ENCODE data around the gene C1orf87. TPM values are rescaled to one million over a fixed set of nuclear protein-coding genes. Genes with fewer than 3 reads are reported as not detected.

C1orf87 gene
- total and polyA plus RNA-seq, 7 experiments from 2014 or later, result not detected

DNA sequence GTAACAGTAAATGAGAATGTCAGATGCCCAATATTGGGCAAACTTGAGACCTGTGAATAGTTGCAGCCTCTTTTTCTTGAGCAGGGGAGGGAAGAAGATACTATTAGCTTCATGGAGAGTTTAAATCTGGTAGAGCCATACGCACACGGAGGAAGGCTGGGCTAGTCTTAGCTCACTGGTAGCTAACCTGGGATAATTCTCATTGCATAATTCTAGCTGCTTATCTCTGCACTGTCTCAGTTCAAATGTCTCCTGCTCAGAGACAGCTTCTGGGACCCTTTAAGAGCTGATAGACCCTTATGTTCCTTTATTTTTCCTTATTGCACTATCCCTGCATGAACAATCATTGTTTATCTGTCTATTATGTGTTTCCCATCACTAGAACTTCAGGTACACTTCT is 8.4 kb downstream of the C1orf87 start:
- Histone ChIP-seq H3K27ac (ENCODE audit: low read depth, low read length) (no peak overlapping the region), H3K4me1 (ENCODE audit: control insufficient read depth in 2 of 2, insufficient read depth in 2 of 2, low read length in 2 of 2) (no peaks in the 10 kb centered on the region), H3K4me3 (ENCODE audit: low read length) (no peak overlapping the region), H3K9me3 (ENCODE audit: control insufficient read depth in 2 of 3, low read length in 3 of 3) (no peaks in the 10 kb centered on the region), H3K27me3 (ENCODE audit: control insufficient read depth in 2 of 2, insufficient read depth in 2 of 2, low read length in 2 of 2) (no peaks in the 10 kb centered on the region), H3K36me3 (ENCODE audit: control insufficient read depth in 2 of 3, insufficient read depth in 3 of 3, low read length in 3 of 3) (no peaks in the 10 kb centered on the region)
- Mint-ChIP-seq H3K36me3 (no peaks in the 10 kb centered on the region), H3K9me3 (peaks cover 0 to 3% (median 0%) of the 10 kb centered on the region in 11 donors), H3K4me3 (no peak overlapping the region), H3K27me3 (peaks cover 0 to 12% (median 10%) of the 10 kb centered on the region in 5 donors), H3K4me1 (no peaks in the 10 kb centered on the region), H3K27ac (no peak overlapping the region)
- no peak for ATAC-seq
- POLR2A ChIA-PET, result no interaction called here
- no peak for DNase-seq
- intact Hi-C loops (cut with micrococcal nuclease), result no loop called here
- CTCF ChIA-PET, result no interaction called here

DNA sequence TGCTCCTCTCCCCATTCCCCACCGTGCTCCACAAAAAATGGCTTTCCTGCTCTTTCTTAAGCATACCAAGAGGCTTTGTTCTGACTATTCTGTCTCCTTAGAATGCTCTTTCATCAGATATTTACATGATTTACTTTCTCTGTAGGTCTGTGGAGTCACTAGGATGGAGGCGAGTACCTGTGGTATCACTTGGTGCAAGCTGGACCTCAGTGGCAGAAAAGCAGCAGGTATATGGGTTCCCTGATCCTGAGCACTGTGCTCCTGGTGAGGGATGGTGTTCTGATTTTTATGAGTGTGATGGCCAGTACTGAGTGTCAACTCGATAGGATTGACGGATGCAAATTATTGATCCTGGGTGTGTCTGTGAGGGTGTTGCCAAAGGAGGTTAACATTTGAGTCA is 10.0 kb downstream of the C1orf87 start:
- peaks cover 0 to 3% (median 0%) of the 10 kb centered on the region in 11 donors for H3K9me3 Mint-ChIP-seq
- H3K9me3 ChIP-seq (ENCODE audit: control insufficient read depth in 2 of 3, low read length in 3 of 3), result no peaks in the 10 kb centered on the region
- no peaks in the 10 kb centered on the region for H3K36me3 Mint-ChIP-seq

DNA sequence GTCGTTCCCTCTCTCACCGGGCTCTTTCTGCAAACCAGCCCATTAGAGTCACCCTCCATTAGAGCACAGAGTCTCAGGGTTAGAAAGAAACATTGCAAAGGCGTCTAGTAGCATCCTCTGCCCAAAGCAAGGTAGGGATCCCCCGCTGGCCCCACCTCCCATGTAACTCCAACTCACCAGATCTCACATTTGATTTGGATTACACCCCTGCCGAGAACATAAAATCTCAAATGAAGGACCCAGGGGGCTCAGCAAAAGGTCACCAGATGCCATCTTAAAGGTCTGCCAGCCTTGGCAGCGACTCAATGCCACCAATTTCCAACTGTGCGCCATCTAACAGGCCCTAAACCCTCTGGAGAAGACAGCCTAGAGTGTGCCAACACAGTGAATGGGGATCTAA is 14.1 kb downstream of the C1orf87 start:
- no peak for ATAC-seq
- H3K4me3 Mint-ChIP-seq, result no peak overlapping the region
- Histone ChIP-seq H3K27me3 (ENCODE audit: control insufficient read depth in 2 of 2, insufficient read depth in 2 of 2, low read length in 2 of 2) (no peaks in the 10 kb centered on the region), H3K4me1 (ENCODE audit: control insufficient read depth in 2 of 2, insufficient read depth in 2 of 2, low read length in 2 of 2) (no peaks in the 10 kb centered on the region), H3K36me3 (ENCODE audit: control insufficient read depth in 2 of 3, insufficient read depth in 3 of 3, low read length in 3 of 3) (no peaks in the 10 kb centered on the region), H3K4me3 (ENCODE audit: low read length) (no peak overlapping the region), H3K27ac (ENCODE audit: low read depth, low read length) (no peak overlapping the region), H3K9me3 (ENCODE audit: control insufficient read depth in 2 of 3, low read length in 3 of 3) (no peaks in the 10 kb centered on the region)
- H3K27ac Mint-ChIP-seq, result no peak overlapping the region
- H3K4me1 Mint-ChIP-seq, result no peaks in the 10 kb centered on the region
- peaks cover 0 to 18% (median 4%) of the 10 kb centered on the region in 5 donors for H3K27me3 Mint-ChIP-seq
- intact Hi-C loops (cut with micrococcal nuclease), result no loop called here
- no peak for DNase-seq
- ChIA-PET CTCF (no interaction called here), POLR2A (no interaction called here)
- no peaks in the 10 kb centered on the region for H3K9me3 Mint-ChIP-seq
- H3K36me3 Mint-ChIP-seq, result no peaks in the 10 kb centered on the region

More for the DNA sequence above, 10.0 kb downstream of the C1orf87 start:
- H3K27me3 ChIP-seq (ENCODE audit: control insufficient read depth in 2 of 2, insufficient read depth in 2 of 2, low read length in 2 of 2), result no peaks in the 10 kb centered on the region
- CTCF ChIA-PET, result no interaction called here
- POLR2A ChIA-PET, result no interaction called here
- intact Hi-C loops (cut with micrococcal nuclease), result no loop called here
- H3K4me1 Mint-ChIP-seq, result no peaks in the 10 kb centered on the region
- DNase-seq (peak in 1 of 9 donors; percentile 0), ATAC-seq (no peak)
- H3K4me1 ChIP-seq (ENCODE audit: control insufficient read depth in 2 of 2, insufficient read depth in 2 of 2, low read length in 2 of 2), result no peaks in the 10 kb centered on the region
- H3K4me3 Mint-ChIP-seq, result no peak overlapping the region
- no peak overlapping the region for H3K27ac Mint-ChIP-seq
- no peak overlapping the region for H3K27ac ChIP-seq (ENCODE audit: low read depth, low read length)
- no peaks in the 10 kb centered on the region for H3K36me3 ChIP-seq (ENCODE audit: control insufficient read depth in 2 of 3, insufficient read depth in 3 of 3, low read length in 3 of 3)
- peaks cover 0 to 12% (median 6%) of the 10 kb centered on the region in 5 donors for H3K27me3 Mint-ChIP-seq
- H3K4me3 ChIP-seq (ENCODE audit: low read length), result no peak overlapping the region

DNA sequence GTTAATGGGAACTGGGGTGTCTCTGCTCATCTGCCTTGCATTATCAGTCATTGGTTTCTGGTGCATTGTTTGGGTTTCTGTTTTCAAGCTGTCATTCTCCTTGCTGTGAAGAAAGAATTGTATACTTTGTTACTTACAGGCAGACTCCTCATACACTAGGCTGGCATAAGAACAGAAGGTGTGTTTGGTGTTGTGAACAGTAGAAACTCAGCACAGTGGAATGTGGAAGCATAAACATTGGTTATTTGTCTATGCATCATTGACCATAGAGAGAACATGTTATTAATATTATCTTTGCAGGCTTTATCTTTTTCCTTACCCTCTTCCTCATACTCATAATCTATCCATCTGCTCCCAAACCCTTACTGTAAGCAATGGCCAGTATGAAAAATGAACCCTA is 18.2 kb downstream of the C1orf87 start:
- H3K4me1 Mint-ChIP-seq, result no peaks in the 10 kb centered on the region
- no peak overlapping the region for H3K27ac ChIP-seq (ENCODE audit: low read depth, low read length)
- POLR2A ChIA-PET, result no interaction called here
- H3K9me3 ChIP-seq (ENCODE audit: control insufficient read depth in 2 of 3, low read length in 3 of 3), result no peaks in the 10 kb centered on the region
- H3K4me1 ChIP-seq (ENCODE audit: control insufficient read depth in 2 of 2, insufficient read depth in 2 of 2, low read length in 2 of 2), result no peaks in the 10 kb centered on the region
- H3K27me3 Mint-ChIP-seq, result peaks cover 4 to 16% (median 14%) of the 10 kb centered on the region in 5 donors
- no peak for ATAC-seq
- CTCF ChIA-PET, result no interaction called here
- intact Hi-C loops (cut with micrococcal nuclease), result no loop called here
- peaks cover 0 to 12% (median 4%) of the 10 kb centered on the region in 11 donors for H3K9me3 Mint-ChIP-seq
- H3K4me3 ChIP-seq (ENCODE audit: low read length), result no peak overlapping the region
- H3K36me3 ChIP-seq (ENCODE audit: control insufficient read depth in 2 of 3, insufficient read depth in 3 of 3, low read length in 3 of 3), result no peaks in the 10 kb centered on the region
- H3K4me3 Mint-ChIP-seq, result no peak overlapping the region
- H3K36me3 Mint-ChIP-seq, result peaks cover 0 to 3% (median 0%) of the 10 kb centered on the region in 5 donors
- no peak for DNase-seq
- no peak overlapping the region for H3K27ac Mint-ChIP-seq
- H3K27me3 ChIP-seq (ENCODE audit: control insufficient read depth in 2 of 2, insufficient read depth in 2 of 2, low read length in 2 of 2), result no peaks in the 10 kb centered on the region

DNA sequence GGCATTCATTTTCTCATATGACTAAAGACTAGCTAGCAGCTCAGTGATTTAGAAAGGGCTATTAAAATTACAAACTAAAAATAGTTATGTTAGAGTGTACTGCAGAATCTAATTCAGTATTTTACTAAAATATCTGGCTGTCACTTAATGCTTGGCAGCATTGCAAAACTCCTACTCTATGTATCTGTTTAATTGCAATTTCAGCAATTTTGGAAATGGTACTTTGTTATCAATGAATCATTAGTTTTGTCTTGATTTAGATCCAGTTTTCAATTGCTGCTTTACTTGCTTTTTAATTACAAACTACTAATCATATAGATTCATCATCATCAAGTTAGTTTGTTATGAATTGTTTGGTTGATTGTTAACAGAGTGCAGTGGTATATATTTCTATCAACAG is 19.2 kb downstream of the C1orf87 start:
- intact Hi-C loops (cut with micrococcal nuclease), result no loop called here
- CTCF ChIA-PET, result no interaction called here
- Mint-ChIP-seq H3K4me3 (no peak overlapping the region), H3K27ac (no peak overlapping the region), H3K27me3 (peaks cover 4 to 21% (median 18%) of the 10 kb centered on the region in 5 donors), H3K4me1 (no peaks in the 10 kb centered on the region), H3K9me3 (peaks cover 0 to 17% (median 7%) of the 10 kb centered on the region in 11 donors), H3K36me3 (peaks cover 0 to 3% (median 0%) of the 10 kb centered on the region in 5 donors)
- Histone ChIP-seq H3K27ac (ENCODE audit: low read depth, low read length) (no peak overlapping the region), H3K9me3 (ENCODE audit: control insufficient read depth in 2 of 3, low read length in 3 of 3) (peaks cover 0 to 4% (median 0%) of the 10 kb centered on the region in 3 experiments), H3K27me3 (ENCODE audit: control insufficient read depth in 2 of 2, insufficient read depth in 2 of 2, low read length in 2 of 2) (no peaks in the 10 kb centered on the region), H3K36me3 (ENCODE audit: control insufficient read depth in 2 of 3, insufficient read depth in 3 of 3, low read length in 3 of 3) (no peaks in the 10 kb centered on the region), H3K4me1 (ENCODE audit: control insufficient read depth in 2 of 2, insufficient read depth in 2 of 2, low read length in 2 of 2) (no peaks in the 10 kb centered on the region), H3K4me3 (ENCODE audit: low read length) (no peak overlapping the region)
- DNase-seq (no peak), ATAC-seq (no peak)
- POLR2A ChIA-PET, result no interaction called here

DNA sequence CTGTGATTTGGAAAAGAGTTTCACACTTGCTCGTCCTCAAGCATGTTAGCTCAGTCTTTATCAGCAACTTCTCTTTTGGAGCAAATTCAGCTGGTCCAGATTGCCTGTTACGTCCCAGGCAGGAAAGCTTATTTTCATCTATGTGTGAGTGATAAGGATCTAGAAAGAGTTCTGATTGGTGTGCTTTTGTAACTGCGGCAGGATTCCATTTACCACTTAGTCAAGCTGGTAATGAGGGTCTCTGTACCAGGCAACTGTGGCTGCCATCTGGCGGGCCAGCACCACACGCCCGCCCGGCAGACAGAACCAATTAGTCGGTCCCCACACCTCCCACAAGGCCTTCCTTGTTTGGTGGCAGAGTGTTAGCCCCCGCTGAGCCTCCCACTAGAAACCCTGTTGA is 21.0 kb downstream of the C1orf87 start:
- no peak overlapping the region for H3K4me3 Mint-ChIP-seq
- no peaks in the 10 kb centered on the region for H3K4me1 ChIP-seq (ENCODE audit: control insufficient read depth in 2 of 2, insufficient read depth in 2 of 2, low read length in 2 of 2)
- H3K36me3 Mint-ChIP-seq, result peaks cover 0 to 3% (median 0%) of the 10 kb centered on the region in 5 donors
- H3K36me3 ChIP-seq (ENCODE audit: control insufficient read depth in 2 of 3, insufficient read depth in 3 of 3, low read length in 3 of 3), result no peaks in the 10 kb centered on the region
- intact Hi-C loops (cut with micrococcal nuclease), result no loop called here
- ATAC-seq (no peak), DNase-seq (no peak)
- H3K27ac ChIP-seq (ENCODE audit: low read depth, low read length), result no peak overlapping the region
- no peak overlapping the region for H3K4me3 ChIP-seq (ENCODE audit: low read length)
- peaks cover 0 to 8% (median 0%) of the 10 kb centered on the region in 3 experiments for H3K9me3 ChIP-seq (ENCODE audit: control insufficient read depth in 2 of 3, low read length in 3 of 3)
- CTCF ChIA-PET, result no interaction called here
- H3K27ac Mint-ChIP-seq, result no peak overlapping the region
- no peaks in the 10 kb centered on the region for H3K27me3 ChIP-seq (ENCODE audit: control insufficient read depth in 2 of 2, insufficient read depth in 2 of 2, low read length in 2 of 2)
- peaks cover 2 to 21% (median 10%) of the 10 kb centered on the region in 11 donors for H3K9me3 Mint-ChIP-seq
- H3K27me3 Mint-ChIP-seq, result peaks cover 4 to 26% (median 18%) of the 10 kb centered on the region in 5 donors
- no peaks in the 10 kb centered on the region for H3K4me1 Mint-ChIP-seq
- POLR2A ChIA-PET, result no interaction called here

DNA sequence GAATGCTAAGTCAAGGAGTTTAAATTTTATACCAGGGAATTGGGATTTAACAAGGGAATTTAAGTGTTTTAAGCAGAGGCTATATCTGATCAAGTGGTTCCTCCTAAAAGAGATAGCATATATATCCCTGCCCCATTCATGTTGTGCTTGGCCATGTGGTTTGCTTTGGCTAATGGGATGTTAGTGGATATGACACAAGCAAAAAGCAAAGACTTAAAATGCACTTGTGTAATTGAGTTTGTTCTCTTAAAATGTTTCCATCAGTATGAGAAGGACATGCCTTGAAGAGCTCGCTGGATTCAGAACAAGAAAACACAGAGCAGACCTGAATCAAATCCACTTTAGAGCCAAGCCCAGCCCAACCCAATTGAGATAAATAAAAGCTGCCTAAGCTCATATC is 22.4 kb downstream of the C1orf87 start:
- intact Hi-C loops (cut with micrococcal nuclease), result no loop called here
- H3K4me1 Mint-ChIP-seq, result no peaks in the 10 kb centered on the region
- CTCF ChIA-PET, result no interaction called here
- ATAC-seq, result no peak
- no peak overlapping the region for H3K4me3 Mint-ChIP-seq
- POLR2A ChIA-PET, result no interaction called here
- Histone ChIP-seq H3K27me3 (ENCODE audit: control insufficient read depth in 2 of 2, insufficient read depth in 2 of 2, low read length in 2 of 2) (no peaks in the 10 kb centered on the region), H3K4me3 (ENCODE audit: low read length) (no peak overlapping the region), H3K36me3 (ENCODE audit: control insufficient read depth in 2 of 3, insufficient read depth in 3 of 3, low read length in 3 of 3) (no peaks in the 10 kb centered on the region), H3K4me1 (ENCODE audit: control insufficient read depth in 2 of 2, insufficient read depth in 2 of 2, low read length in 2 of 2) (no peaks in the 10 kb centered on the region), H3K9me3 (ENCODE audit: control insufficient read depth in 2 of 3, low read length in 3 of 3) (peaks cover 0 to 8% (median 0%) of the 10 kb centered on the region in 3 experiments), H3K27ac (ENCODE audit: low read depth, low read length) (no peak overlapping the region)
- H3K36me3 Mint-ChIP-seq, result peaks cover 0 to 3% (median 0%) of the 10 kb centered on the region in 5 donors
- H3K9me3 Mint-ChIP-seq, result peaks cover 2 to 21% (median 10%) of the 10 kb centered on the region in 11 donors
- no peak overlapping the region for H3K27ac Mint-ChIP-seq
- no peak for DNase-seq
- peaks cover 4 to 26% (median 19%) of the 10 kb centered on the region in 5 donors for H3K27me3 Mint-ChIP-seq
